Liver (tissue), 3 donors: ENCODE measurements around the gene MALAT1.

Source experiments
- CTCF ChIP-seq: fragments of 150-350 bp; IDR thresholded peaks from 2 replicates; pipeline ENCODE4 v1.5.1; 2017; ENCODE audit warnings: improper control_type of control experiment, low read depth, low read length; ENCODE audit not compliant: missing input control
- JUND ChIP-seq, 2 donors: IDR thresholded peaks; 2 replicates each; pipeline ENCODE4 v1.6.1; 2016; ENCODE audit warnings: antibody characterized with exemption in 2 of 2
- REST ChIP-seq: IDR thresholded peaks from 2 replicates; pipeline ENCODE4 v1.6.1; 2016; ENCODE audit warnings: antibody characterized with exemption, mild to moderate bottlenecking
- SP1 ChIP-seq: IDR thresholded peaks from 2 replicates; pipeline ENCODE4 v1.6.1; 2018; ENCODE audit warnings: antibody characterized with exemption, mild to moderate bottlenecking
- TAF1 ChIP-seq: conservative IDR thresholded peaks from 2 replicates; pipeline ENCODE4 v1.6.1; 2016; ENCODE audit warnings: antibody characterized with exemption, mild to moderate bottlenecking
- ZBTB33 ChIP-seq: IDR thresholded peaks from 2 replicates; pipeline ENCODE4 v1.6.1; 2016; ENCODE audit warnings: antibody characterized with exemption
- donor health status: healthy.
- donor health status: healthy.

GRCh38 chr11:65542738-65543390 is 44.0 kb downstream of the MALAT1 start:
- TF ChIP-seq CTCF (no peak), TAF1 (no peak), ZBTB33 (no peak), JUND (IDR thresholded peaks at IDR 0.05) (no peak), SP1 (no peak), REST (no peak)
